ENCODE data around the gene KRT1.
A peak's percentile ranks its signal among the peaks of the same experiment; 100 is the strongest.

KRT1 gene

DNA sequence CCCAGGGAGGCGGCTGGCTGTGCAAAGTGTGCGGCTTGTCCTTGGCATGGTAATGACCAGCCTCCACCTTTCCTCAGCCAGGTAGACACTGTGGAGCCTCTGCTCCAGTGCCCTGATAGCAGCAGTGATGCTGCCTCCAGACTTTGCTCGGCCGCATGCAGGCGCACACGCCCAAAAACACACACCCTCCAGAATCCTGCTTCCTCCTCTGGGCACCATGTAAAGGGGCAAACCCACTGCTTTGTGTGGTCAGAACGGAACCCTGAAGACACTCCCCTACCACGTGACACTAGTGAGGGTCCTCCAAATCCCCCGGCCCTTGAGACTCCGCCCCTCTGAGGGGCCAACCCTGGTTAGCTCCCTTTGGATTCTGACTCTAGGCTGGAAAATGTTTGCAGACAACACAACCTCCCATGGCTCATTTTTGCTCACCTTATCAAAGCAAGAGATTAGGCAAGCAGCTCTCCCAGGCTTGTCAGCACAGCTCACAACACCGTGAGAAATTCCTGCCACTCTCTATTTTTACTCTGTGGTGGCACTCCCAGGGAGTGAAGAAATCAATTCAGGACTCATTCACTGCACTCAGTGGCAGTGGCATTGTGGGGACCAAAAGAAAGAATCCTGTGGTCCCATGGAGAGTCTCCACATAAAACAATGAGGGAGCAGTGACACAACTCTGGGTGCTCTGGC is 18.6 kb upstream of the KRT1 start:
- no peak for DNase-seq (ENCODE audit: low read depth in 2 of 2)

DNA sequence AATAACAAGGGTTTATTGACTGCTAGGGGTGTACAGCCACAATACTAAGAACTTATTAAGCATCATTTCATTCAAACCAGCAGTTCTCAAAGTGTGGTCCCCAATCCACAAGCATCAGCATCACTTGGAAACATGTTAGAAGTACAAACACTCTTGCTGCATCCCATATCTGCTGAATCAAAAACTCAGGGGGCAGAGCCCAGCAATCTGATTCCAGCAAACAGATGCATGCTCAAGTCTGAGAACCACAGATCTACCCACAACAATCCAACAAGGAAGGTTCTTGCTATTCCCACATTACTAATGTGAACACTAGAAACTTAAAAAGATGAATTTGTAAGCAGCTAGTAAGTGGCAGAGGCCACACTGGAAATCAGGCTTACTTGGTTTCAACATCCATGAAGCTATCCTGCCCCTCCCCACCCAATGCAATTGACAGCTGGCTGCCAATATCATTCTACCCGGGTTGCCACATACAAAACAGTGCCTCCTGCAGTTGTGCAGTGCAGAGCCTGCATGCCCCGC is 16.9 kb upstream of the KRT1 start:
- DNase-seq (ENCODE audit: low read depth in 2 of 2), result no peak

DNA sequence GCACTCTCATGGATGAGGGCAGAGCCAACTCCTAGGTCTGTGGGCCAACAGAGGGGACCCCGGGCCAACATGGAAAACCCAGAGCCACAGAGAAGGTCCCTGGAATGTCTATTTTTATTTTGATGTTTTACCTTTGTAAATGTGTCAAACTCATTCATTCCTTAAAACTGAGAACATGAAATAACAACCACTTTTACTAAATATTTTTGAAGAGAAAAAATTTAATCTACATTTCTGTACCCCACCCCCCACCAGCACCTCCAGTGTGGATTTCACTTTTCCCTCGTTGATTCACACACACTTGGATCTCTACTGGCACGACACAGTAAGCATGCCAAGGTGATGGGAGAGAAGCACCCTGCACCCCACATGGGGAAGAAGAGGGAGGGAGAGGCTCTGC is 16.4 kb upstream of the KRT1 start:
- no peak for DNase-seq (ENCODE audit: low read depth in 2 of 2)

DNA sequence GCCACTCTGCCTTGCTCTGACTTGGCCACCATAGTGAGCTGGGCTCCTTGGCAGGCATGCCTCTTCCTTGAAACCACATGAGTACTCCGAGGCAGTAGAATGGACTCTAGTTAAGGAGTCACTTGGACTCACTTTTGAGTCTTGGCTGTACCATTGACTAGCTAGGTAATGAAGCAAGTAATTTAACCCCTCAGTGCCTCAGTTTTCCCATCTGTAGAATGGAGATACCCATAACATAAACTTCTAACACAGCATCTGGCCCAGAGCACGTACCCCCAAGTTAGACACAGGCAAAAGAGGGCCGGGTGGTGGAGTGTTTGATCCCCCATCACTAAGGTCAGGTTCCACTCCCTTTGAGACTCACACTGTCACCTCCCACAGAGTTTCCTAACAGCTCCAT is 14.8 kb upstream of the KRT1 start:
- no peak for DNase-seq (ENCODE audit: low read depth in 2 of 2)

DNA sequence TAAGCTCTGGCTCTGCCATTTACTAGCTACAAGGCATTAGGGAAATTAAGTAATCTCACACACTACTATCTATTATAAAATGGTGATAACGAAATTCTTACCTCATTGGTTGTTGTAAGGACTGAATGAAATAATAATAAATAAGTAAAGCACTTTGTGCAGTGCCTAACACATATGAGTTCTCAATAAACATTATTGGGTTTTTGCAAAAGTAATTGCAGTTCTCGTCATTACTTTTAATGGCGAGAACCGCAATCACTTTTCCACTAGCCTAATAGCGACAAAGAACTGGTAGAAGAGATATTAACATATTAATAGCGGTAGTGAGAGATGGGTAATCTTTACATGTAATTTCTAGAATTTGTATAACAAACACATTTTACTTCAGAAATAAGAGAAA is 13.9 kb upstream of the KRT1 start:
- no peak for DNase-seq (ENCODE audit: low read depth in 2 of 2)

DNA sequence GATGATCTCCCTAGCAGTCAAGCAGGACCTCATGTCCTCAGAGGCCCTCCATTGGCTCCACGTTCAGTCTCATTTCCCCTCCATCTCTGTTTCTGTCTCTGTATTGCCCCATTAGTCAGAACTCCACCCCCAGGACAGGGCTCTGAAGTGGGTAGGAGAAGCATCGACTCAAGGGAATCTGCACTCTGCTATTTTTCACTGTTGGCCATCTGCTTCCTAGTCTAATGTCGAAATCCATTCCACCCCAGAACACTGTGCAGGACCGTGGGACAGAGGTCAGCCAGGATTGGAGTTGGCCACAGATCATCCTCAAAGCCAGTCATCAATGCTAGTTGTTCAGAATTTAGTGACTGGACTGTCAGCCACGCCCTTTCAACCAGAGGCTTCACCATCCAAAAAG is 13.1 kb upstream of the KRT1 start:
- no peak for DNase-seq (ENCODE audit: low read depth in 2 of 2)

DNA sequence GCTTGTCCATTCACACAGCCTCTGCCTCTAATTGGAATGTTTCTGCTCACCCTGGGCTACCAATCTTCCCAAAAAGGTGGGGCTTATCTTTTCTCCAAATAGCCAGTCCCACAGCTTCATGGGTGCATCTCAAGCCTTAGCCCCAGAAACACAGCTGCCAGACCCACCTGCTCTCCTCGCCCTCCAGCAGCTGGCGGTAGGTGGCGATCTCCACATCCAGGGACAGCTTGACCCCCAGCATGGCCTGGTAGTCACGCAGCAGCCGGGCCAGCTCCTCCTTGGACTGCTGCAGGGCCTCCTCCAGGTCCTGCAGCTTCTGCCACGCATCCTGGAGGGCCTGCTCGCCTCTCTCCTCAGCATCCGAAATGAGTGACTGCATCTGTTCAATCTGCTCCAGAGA is 12.0 kb upstream of the KRT1 start:
- DNase-seq (ENCODE audit: low read depth in 2 of 2), result no peak

DNA sequence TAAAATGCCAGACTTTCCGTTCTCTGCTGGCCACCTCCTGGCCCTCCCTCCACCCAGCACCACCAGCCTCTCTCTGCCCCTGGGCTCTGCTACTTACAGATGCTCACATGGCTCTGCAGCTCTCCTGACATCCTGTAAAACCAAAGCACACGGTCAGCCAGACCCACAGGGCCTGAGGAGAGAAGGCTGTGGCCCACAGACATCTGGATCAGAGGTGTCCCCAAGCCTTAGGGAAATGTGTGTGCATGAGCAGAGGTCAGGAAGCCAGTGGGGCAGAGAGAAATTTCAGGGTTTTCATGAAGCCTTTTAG is 11.6 kb upstream of the KRT1 start:
- DNase-seq (ENCODE audit: low read depth in 2 of 2), result no peak

DNA sequence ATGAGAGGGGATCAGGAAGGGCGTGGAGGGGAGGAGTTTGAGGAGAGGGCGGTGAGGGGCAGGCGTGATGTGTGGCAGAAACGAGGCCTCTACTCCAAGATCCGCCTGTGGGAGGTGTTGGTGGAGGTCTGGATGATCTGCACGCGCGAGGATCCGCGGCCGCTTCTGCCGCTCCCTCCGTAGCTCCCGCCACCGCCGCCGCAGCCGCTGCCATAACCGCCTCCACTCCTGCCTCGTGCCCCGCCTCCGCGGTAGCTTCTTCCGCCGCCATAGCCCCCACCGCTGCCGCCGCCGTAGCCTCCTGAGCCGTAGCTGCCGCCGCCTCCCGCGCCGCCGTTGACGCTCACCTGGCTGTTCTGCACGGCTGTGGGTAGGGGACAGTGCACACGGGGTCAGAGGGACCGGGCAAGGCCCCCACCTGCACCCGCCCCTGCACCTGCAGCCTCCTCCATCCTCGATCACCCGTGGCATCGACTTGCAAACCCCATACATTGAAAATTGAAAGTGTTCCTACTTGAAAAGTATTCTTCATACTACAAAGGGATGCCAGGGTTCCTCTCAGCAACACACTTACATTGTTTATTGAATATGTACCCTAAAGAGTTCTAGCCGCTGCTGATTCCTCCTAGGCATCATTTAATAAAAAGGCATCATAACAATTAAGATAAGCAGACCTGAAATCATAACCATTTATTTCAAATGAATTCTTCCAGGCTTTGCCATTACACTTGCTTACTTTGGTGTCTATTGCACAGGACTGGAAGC is 11.1 kb upstream of the KRT1 start:
- DNase-seq (ENCODE audit: low read depth in 2 of 2), result peak; percentile 43 to 46

DNA sequence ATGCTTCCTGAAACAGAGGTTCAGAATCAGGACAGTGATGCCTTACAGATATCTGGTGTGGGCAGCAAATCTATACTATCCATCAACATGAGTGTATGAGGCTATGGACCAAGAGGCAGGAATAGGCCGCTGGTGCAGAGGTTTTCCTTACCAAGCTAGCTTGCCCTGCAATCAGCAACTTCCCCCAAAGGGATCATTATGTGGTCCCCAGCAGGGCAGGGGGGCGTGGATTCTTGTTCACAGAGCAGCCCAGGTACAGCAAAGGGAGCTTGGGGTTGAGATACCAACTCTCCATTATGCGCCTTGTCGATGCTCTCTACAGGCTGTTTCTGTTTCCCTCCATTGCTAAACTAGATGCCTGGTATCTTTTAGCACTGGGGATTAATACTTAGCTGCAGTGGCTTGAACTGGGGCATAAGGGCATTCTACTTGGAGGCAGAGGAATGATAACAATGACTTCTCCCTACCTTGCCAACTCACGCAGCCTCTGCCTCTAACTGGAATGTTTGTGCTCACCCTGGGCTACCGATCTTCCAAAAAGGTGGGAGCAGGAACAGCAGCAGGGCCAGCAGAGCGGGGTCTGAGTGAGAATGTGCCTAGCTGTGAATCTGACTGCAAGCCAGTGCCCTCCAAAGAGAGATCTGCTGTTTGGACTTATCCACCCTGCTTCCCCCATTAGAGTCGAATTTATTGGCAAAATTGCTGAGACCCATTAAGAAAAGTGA is 10.3 kb upstream of the KRT1 start:
- DNase-seq (ENCODE audit: low read depth in 2 of 2), result no peak

DNA sequence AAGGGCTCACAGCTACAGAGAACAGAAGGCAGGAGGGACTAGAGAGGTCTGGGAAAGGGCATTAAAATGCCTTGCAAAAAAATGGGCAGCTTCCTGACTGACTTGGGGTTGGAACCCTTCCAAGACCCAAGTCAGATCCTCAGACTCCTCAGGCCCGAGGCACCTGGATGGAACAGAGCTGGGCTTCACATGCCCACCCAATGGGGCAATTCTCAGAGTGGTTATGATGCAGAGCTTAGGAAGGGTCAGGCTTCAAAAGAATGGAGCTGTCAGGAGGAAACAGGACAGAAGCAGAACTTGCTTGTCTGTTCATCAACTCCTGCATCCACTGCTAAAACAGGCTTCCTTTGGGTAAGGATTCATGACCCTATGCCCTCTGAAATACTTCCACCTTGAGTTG is 9.7 kb upstream of the KRT1 start:
- no peak for DNase-seq (ENCODE audit: low read depth in 2 of 2)

DNA sequence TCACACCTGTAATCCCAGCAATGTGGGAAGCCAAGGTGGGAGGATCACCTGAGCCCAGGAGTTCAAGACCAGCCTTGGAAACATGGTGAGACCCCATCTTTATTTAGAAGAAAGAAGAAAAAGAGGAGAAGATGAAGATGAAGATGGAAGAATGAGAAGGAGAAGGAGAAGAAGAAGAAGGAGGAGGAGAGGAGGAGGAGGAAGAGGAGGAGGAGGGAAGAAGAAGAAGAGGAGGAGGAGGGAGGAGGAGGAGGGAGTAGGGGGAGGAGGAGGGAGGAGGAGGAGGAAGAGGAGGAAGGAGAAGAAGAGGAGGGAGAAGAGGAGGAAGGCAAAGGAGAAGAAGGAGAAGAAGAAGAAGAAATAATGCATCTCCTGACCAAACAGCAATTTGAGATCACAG is 9.0 kb upstream of the KRT1 start:
- no peak for DNase-seq (ENCODE audit: low read depth in 2 of 2)

DNA sequence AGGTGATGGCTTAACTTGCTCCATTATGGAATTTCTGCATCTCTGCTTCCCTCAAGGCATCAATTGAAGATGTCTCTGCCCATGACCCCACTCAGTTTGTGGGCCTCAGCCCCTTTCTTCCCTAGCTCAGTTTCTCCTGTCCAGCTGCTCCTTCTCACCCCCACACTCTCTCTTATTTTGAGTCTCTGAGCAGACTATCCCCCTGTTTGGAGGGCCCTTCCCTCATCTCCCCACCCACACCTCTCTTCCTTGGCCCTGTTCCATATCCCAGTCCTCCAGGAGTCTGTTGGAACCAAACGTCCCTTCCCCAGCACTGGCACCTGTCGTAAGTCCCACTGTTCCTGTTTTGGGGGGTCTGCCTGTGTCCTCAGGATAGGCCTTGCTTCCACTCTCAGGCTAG is 8.3 kb upstream of the KRT1 start:
- DNase-seq (ENCODE audit: low read depth in 2 of 2), result no peak

DNA sequence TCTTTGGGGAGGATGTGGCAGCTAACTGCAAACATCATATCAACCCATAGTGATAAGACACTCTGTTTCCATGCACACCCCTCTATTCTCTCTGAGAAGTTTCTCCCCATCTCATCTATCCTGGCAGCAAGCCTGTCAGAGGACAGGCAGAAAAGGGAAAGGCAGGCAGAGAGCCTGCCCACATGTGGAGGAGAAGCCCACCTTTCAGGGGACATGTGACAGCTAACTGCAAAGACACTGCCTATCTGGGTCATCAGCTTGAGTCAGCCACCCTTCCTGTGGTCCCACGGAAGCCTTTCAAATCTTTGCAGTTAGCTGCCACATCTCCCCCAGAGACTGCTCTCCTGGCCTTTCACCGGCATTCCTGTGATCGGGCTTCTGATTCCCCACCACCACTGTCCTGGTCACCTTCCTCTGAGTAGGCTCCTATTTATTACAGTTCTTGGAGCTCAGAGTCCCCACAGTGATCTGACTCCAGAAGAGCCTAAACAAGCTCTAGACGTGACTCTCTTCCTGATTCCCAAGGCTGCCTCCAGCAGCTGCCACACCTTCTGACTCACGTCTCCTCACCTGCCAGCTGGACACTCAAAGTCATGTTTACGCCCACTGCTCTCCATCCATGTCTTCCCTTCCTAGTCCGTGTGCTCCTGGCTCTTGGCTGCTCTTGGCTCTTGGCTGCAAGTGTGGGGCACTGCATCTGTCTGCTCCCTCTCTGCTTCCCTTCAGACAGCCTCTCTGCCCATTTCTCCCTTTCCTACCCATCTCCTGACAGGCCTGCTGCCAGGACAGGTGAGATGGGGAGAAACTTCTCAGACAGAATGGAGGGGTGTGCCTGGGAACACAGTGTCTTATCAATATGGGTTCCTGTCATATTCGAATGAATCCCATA is 7.5 kb upstream of the KRT1 start:
- no peak for DNase-seq (ENCODE audit: low read depth in 2 of 2)

DNA sequence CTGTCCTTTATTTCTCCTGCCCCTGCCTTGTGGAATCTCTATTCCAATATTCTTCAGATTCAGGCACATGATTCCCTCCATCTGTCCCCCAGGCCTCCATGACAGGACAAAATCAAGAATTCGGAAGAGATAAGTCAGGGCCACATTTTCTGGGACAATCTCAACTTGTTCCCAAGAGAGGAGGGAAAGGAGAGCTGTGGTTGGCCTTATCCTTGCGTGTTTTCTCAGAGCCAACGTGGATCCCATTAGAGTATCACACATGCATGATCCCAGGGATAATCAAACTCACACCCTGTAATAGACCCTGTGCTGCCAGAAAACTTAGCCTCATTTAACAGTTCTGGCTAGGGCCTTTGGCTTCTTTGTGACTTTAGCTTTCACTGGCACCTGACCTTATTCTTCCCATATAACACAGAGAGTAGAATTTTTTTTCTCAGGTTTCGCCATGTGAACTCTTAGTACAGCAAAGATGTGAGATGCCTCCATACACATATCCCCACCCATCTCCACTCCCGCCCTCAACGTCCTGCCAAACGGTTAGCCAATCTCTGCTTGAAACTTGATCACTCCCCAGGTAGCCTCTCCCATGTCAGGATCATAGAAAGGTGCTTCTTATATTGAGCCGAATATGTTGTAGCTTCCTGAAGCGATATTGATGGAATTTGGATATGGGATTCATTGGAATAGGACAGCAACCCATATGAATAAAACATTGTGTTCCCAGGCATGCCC is 6.7 kb upstream of the KRT1 start:
- DNase-seq (ENCODE audit: low read depth in 2 of 2), result no peak

DNA sequence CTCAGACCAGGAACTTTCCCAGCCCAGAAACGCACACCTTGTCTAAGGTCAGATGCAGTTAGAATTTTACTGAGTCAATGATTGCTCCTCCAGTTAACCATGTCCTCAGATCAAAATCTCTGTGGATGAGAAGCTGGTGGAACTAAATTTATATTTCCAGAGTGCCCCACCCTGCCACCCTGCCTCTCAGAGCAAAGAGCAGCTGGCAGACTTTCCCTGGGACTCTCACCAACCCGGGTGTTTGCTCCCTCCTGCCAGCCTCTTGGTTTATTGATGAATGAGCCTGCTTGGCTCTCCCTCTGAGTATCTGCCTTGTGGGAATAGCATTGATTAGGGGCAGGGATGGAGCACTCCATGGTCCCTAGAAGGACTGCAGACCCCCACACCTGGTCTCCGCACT is 5.9 kb upstream of the KRT1 start:
- DNase-seq (ENCODE audit: low read depth in 2 of 2), result no peak

DNA sequence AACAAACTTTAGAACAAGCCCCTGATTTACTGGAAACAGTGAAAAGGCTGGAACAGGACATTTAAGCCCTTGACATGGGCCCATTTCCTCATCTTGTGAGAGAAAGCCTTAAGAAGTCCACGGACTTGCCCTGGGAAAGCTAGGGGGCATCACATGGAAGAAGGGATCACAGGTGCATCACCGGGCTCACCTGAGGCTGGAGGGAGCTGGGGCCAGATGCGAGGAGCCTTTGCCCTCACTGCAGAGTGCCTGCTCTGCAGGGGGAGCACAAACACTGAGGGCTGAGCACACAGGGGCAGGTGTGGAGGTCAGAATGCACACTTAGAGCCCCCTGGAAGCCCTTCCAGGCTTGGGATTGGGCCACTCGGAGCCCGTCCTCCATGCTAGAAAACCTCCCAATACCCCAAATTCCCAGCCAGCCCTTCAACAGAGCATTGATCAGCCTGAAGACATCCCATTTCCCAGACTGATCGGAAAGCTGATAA is 5.2 kb upstream of the KRT1 start:
- DNase-seq (ENCODE audit: low read depth in 2 of 2), result no peak

DNA sequence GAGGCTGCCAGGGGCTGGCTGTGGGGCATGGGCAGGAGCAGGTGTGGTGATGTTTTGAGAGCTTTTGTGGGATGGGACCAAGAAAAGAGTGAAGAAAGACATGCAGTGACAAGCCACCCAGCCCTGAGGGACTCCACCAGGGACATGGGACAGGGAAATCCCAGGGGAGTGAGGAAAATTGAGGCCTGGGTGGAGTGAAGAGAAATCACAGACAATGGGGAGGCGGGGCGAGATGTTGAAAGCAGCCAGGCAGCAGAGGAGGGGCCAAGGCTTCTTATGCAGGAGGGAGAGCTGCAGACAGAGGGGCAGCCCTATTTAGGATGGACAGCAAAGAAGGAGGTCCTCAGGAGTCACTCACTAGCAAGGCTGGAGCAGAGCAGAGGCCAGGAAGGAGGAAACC is 4.2 kb upstream of the KRT1 start:
- no peak for DNase-seq (ENCODE audit: low read depth in 2 of 2)

DNA sequence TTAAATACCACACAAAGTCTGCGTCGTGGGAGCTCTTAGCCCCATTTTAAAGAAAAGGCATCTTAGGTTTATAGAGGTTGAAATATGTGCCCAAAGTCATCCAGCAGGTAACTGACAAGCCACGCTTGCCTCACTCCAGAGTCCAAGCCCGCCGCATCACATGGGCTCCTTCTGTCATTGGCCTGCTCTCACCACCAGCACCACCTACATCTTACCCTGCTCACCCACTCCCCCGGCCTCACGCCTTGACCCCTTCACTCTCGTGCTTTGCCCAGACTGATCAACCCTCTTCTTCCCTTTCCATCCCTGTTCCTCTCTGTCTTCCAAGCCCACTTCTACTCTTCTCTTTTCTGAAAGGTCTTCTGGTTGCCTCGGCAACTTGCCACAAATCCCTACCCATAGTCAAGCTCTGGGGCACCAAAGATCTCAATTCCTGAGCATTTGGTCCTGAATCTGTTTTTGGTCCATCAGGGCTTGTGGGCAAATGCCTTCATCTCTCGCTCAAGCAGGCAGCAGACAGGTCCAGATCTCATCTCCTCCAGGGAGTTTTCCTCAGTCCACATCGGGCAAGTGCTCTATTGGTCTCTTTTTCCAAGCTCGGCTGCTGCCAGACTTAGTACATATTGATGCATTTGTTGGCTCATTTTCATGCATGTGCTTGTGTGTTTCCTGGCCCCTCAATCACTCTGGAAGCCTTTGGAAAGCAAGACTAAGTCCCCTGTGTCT is 3.5 kb upstream of the KRT1 start:
- no peak for DNase-seq (ENCODE audit: low read depth in 2 of 2)

DNA sequence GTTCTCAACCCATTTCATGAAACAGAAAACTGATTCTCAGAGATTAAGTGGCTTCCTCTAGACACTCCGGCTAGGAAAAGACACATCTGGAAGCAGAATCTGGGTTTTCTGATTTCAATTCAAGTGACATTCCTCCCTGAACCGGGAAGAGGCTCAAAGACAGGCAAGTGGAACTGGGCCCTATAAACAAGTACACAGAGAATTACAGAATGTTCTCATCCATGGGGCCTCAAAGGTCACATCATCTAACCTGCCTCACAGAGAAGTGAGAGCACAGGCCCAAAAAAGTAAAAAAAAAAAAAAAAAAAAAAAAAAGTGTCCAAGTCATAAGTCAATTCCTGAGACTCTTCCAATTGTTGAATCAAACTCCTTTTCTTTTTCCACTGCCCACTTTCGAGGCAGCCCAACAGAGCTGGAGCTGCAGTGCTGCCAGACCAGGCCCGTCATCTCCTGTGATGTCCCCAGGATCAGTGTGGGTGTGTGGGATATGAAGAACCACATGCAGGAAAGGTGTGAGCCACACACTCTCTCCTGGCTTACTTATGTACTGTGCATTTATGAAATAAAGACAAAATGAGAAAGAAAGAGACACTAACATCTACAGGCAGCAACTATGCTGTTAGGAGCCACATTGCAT is 2.8 kb upstream of the KRT1 start:
- DNase-seq (ENCODE audit: low read depth in 2 of 2), result no peak
